K562 (cell line): ENCODE measurements around the gene ANO9. TPM values are rescaled to one million over a fixed set of nuclear protein-coding genes. Genes with fewer than 3 reads are reported as not detected.

Experiments used
- ATAC-seq: fragments of 200-7000 bp; cut with Tn5 transposase; 3 replicates; pipeline ENCODE4 v1.9.1; 2020; ENCODE audit warnings: moderate library complexity
- BruUV-seq: library from RNA; stranded (reverse); fragments of 400-500 nt; replicated peaks from 2 replicates; lab custom pipeline; 2021; lab: Mats Ljungman, UMichigan
- CTCF ChIA-PET: fragments of 300-600 bp; formaldehyde crosslinking; extraction: SDS; loops from one replicate; lab custom pipeline; 2021; ENCODE audit warnings: low intra/inter-chr PET ratio; lab: Yijun Ruan, JAX
- POLR2A ChIA-PET: fragments of 300-600, 350-650 bp; sonication (Branson Sonifier 250); formaldehyde crosslinking; extraction: SDS; loops from one replicate; lab custom pipeline; 2021; ENCODE audit warnings: antibody characterized with exemption, inconsistent platforms; lab: Yijun Ruan, JAX
- DNase-seq, 4 experiments: peaks; one replicate each; pipeline versions ENCODE4 v3.0.0 to v3.0.0-alpha.2; 2011 to 2018; ENCODE audit warnings: low spot score in 3 of 4, mixed read lengths in 3 of 4; ENCODE audit errors: extremely low read depth in 1 of 4
- FAIRE-seq: peaks from 2 replicates; lab custom pipeline; 2011; peaks lifted over from hg19 to GRCh38; lab: Jason Lieb, UNC
- H2AFZ ChIP-seq: 2 replicates; pipeline ENCODE4 v1.6.0; 2011; ENCODE audit warnings: low read depth, low read length, control low read depth, inconsistent platforms
- H3K27ac ChIP-seq: fragments of 200-600 bp; 3 replicates; pipeline ENCODE4 v1.8.0; 2011; ENCODE audit warnings: low read depth, mild to moderate bottlenecking, control low read depth, inconsistent platforms, low read length, moderate library complexity, mixed read lengths; ENCODE audit errors: extremely low read depth
- H3K27me3 ChIP-seq, 2 experiments: fragments of 300-600 bp in 1 of 2; 2 replicates in 1 of 2; 3 replicates in 1 of 2; pipeline versions ENCODE4 v1.6.0 to v1.8.0; 2011; ENCODE audit warnings: inconsistent platforms in 2 of 2, low read length in 2 of 2, mild to moderate bottlenecking in 1 of 2, mixed read lengths in 1 of 2, moderate library complexity in 1 of 2; ENCODE audit not compliant: control insufficient read depth in 2 of 2, insufficient read depth in 2 of 2
- H3K36me3 ChIP-seq: fragments of 300-600 bp; 3 replicates; pipeline ENCODE4 v1.8.0; 2011; ENCODE audit warnings: mild to moderate bottlenecking, low read length, inconsistent platforms; ENCODE audit not compliant: control insufficient read depth, insufficient read depth
- H3K4me1 ChIP-seq, 2 experiments: fragments of 200-600 bp in 1 of 2; replicated peaks in 1 of 2; 2 replicates in 1 of 2; 3 replicates in 1 of 2; pipeline versions ENCODE4 v1.5.1 to v1.8.0; 2011; ENCODE audit warnings: inconsistent platforms in 2 of 2, low read length in 2 of 2, mild to moderate bottlenecking in 1 of 2, mixed read lengths in 1 of 2, moderate library complexity in 1 of 2; ENCODE audit not compliant: control insufficient read depth in 2 of 2, insufficient read depth in 2 of 2
- H3K4me2 ChIP-seq: 2 replicates; pipeline ENCODE4 v1.6.1; 2011; ENCODE audit warnings: low read length, control low read depth, inconsistent platforms, mixed read lengths; ENCODE audit not compliant: insufficient read depth
- H3K4me3 ChIP-seq: fragments of 200-600 bp; sonication (generic), shearing (Covaris generic); 2 replicates; pipeline ENCODE4 v1.5.1; 2016; ENCODE audit warnings: control low read depth, inconsistent platforms
- H3K79me2 ChIP-seq: fragments of 200-600 bp; 3 replicates; pipeline ENCODE4 v1.8.0; 2011; ENCODE audit warnings: low read length, inconsistent platforms; ENCODE audit not compliant: control insufficient read depth, insufficient read depth
- H3K9ac ChIP-seq, 2 experiments: 2 replicates each; pipeline versions ENCODE4 v1.6.0 to v1.6.1; 2011; ENCODE audit warnings: low read depth in 2 of 2, low read length in 2 of 2, control low read depth in 1 of 2, inconsistent platforms in 1 of 2, mild to moderate bottlenecking in 1 of 2, mixed read lengths in 1 of 2; ENCODE audit not compliant: insufficient read depth in 1 of 2
- H3K9me1 ChIP-seq: one replicate; pipeline ENCODE4 v1.6.0; 2011; ENCODE audit warnings: inconsistent platforms, mild to moderate bottlenecking, low read length, moderate library complexity; ENCODE audit not compliant: control insufficient read depth, insufficient read depth
- H3K9me3 ChIP-seq: replicated peaks from 2 replicates; pipeline ENCODE4 v1.5.1; 2011; ENCODE audit warnings: low read depth, low read length, inconsistent platforms; ENCODE audit not compliant: control insufficient read depth, insufficient read depth
- H4K20me1 ChIP-seq: replicated peaks from 2 replicates; pipeline ENCODE4 v1.6.1; 2011; ENCODE audit warnings: low read length, inconsistent platforms, mixed read lengths; ENCODE audit not compliant: control insufficient read depth, insufficient read depth
- GABPB1 ChIP-seq: sonication (generic); formaldehyde crosslinking; IDR thresholded peaks from 2 replicates; pipeline ENCODE4 v1.8.0; 2022; ENCODE audit warnings: mild to moderate bottlenecking, missing genetic modification reagents
- HMGN3 ChIP-seq: IDR thresholded peaks from 2 replicates; pipeline ENCODE4 v1.6.1; 2011; ENCODE audit warnings: borderline replicate concordance, low read depth, mild to moderate bottlenecking, mixed read lengths, low read length; ENCODE audit not compliant: insufficient read length; ENCODE audit errors: extremely low read depth
- PHTF2 ChIP-seq: fragments of 250-450 bp; sonication (Bioruptor Pico); IDR thresholded peaks from 2 replicates; pipeline ENCODE4 v1.5.0; 2021; ENCODE audit warnings: mild to moderate bottlenecking
- POLR2H ChIP-seq: IDR thresholded peaks from 2 replicates; pipeline ENCODE4 v1.6.1; 2016; ENCODE audit warnings: missing genetic modification characterization, low read depth, mild to moderate bottlenecking, control low read depth, missing compliant biosample characterization, moderate library complexity
- WGBS: fragments of 100-300 bp; shearing (Covaris generic); methylation state at CpG from one replicate; pipeline ENCODE4 v1.1.6; 2016; ENCODE audit warnings: low coverage, mixed read lengths; ENCODE audit not compliant: insufficient coverage; ENCODE audit errors: missing lambda C conversion rate; 5-methylcytosine and 5-hydroxymethylcytosine counted together
- in situ Hi-C: fragments of 300-500 bp; cut with MboI; formaldehyde crosslinking; loops from 4 replicates; pipeline ENCODE4 v1.15.0; 2018; ENCODE audit warnings: inconsistent platforms, mixed read lengths
- intact Hi-C: fragments of 100-400 bp; cut with micrococcal nuclease; formaldehyde crosslinking; loops from 2 replicates; pipeline ENCODE4 v1.14.2; 2022
- polyA plus RNA-seq, 8 experiments: library from polyadenylated mRNA; depleted of rRNA in 4 of 8; stranded (reverse) in 5 of 8; unstranded in 3 of 8; fragments of >200 nt; fragmentation: Nextera tagmentation in 2 of 8; fragmentation: Illumina TruSeq in 1 of 8; extraction: Ambion mirVana in 2 of 8; extraction: Trizol in 1 of 8; gene quantifications; 2 replicates each; pipeline versions ENCODE4 v1.2.1 to v1.2.3, GENCODE V29; 2011 to 2014; ENCODE audit warnings: inconsistent platforms in 1 of 8, missing spikeins in 1 of 8
- total RNA-seq, 7 experiments: library from RNA; depleted of rRNA in 6 of 7; stranded (reverse); fragments of >200 nt in 6 of 7; fragmentation: Illumina TruSeq in 2 of 7; extraction: Trizol in 2 of 7; gene quantifications; 2 replicates each; pipeline versions ENCODE4 v1.2.1 to v1.2.3, GENCODE V29; 2011 to 2021; ENCODE audit warnings: low replicate concordance in 1 of 7
- TF ChIP-seq, protein P1 (sequence below): fragments of 450-650 bp; IDR thresholded peaks from 2 replicates; pipeline ENCODE4 v1.6.1; 2016; ENCODE audit warnings: mild to moderate bottlenecking, moderate library complexity
- TF ChIP-seq, protein P2 (sequence below), 2 experiments: IDR thresholded peaks; 2 replicates each; pipeline ENCODE4 v1.6.1; 2012; ENCODE audit warnings: improper control_type of control experiment in 2 of 2, low read depth in 2 of 2, low read length in 2 of 2, borderline replicate concordance in 1 of 2

Gene ANO9
- total and polyA plus RNA-seq, 9 of the 15 experiments (the other 6 are each of a cell fraction or from before 2014, with no cell fraction given), result 0.20 to 14.5 (median 4.5) TPM

GRCh38 chr11:371716-372590 is 69.9 kb downstream of the ANO9 start:
- Histone ChIP-seq H3K9ac (peak overlapping the region in 1 of 2 experiments; percentile 45; a peak in 2 of 4 replicates), H3K27ac (no peak overlapping the region), H3K9me3 (peaks cover 5% of the 10 kb centered on the region), H3K4me3 (no peak overlapping the region), H3K27me3 (no peaks in the 10 kb centered on the region), H3K4me1 (peaks cover 8 to 51% of the 10 kb centered on the region in 2 experiments; a peak in 4 of 5 replicates), H3K9me1 (no peaks in the 10 kb centered on the region), H3K79me2 (peaks cover 10% of the 10 kb centered on the region), H3K36me3 (peaks cover 29% of the 10 kb centered on the region; the same call in 2 of the 3 replicates), H2AFZ (no peak overlapping the region), H3K4me2 (no peak overlapping the region), H4K20me1 (no peaks in the 10 kb centered on the region)
- no TSS peak for BruUV-seq
- FAIRE-seq (no peak), ATAC-seq (no peak), DNase-seq (no peak)
- in situ Hi-C loops (no loop called here), intact Hi-C loops (no loop called here)
- CTCF ChIA-PET, result no interaction called here
- POLR2A ChIA-PET, result interaction anchor here (0.6 to 1.6 kb wide), 4 partner anchors 10 to 165 kb away, joined by 3 to 7 read pairs (median 3); partner anchors contain the start of genes BET1L and RIC8A
- WGBS, result 90% methylated on average over 19 of the region's 19 CpGs
- TF ChIP-seq PHTF2 (CRISPR knock-in tag) (no peak), GABPB1 (no peak), POLR2H (tag) (no peak), HMGN3 (no peak)
- TF ChIP-seq, protein P1, sequence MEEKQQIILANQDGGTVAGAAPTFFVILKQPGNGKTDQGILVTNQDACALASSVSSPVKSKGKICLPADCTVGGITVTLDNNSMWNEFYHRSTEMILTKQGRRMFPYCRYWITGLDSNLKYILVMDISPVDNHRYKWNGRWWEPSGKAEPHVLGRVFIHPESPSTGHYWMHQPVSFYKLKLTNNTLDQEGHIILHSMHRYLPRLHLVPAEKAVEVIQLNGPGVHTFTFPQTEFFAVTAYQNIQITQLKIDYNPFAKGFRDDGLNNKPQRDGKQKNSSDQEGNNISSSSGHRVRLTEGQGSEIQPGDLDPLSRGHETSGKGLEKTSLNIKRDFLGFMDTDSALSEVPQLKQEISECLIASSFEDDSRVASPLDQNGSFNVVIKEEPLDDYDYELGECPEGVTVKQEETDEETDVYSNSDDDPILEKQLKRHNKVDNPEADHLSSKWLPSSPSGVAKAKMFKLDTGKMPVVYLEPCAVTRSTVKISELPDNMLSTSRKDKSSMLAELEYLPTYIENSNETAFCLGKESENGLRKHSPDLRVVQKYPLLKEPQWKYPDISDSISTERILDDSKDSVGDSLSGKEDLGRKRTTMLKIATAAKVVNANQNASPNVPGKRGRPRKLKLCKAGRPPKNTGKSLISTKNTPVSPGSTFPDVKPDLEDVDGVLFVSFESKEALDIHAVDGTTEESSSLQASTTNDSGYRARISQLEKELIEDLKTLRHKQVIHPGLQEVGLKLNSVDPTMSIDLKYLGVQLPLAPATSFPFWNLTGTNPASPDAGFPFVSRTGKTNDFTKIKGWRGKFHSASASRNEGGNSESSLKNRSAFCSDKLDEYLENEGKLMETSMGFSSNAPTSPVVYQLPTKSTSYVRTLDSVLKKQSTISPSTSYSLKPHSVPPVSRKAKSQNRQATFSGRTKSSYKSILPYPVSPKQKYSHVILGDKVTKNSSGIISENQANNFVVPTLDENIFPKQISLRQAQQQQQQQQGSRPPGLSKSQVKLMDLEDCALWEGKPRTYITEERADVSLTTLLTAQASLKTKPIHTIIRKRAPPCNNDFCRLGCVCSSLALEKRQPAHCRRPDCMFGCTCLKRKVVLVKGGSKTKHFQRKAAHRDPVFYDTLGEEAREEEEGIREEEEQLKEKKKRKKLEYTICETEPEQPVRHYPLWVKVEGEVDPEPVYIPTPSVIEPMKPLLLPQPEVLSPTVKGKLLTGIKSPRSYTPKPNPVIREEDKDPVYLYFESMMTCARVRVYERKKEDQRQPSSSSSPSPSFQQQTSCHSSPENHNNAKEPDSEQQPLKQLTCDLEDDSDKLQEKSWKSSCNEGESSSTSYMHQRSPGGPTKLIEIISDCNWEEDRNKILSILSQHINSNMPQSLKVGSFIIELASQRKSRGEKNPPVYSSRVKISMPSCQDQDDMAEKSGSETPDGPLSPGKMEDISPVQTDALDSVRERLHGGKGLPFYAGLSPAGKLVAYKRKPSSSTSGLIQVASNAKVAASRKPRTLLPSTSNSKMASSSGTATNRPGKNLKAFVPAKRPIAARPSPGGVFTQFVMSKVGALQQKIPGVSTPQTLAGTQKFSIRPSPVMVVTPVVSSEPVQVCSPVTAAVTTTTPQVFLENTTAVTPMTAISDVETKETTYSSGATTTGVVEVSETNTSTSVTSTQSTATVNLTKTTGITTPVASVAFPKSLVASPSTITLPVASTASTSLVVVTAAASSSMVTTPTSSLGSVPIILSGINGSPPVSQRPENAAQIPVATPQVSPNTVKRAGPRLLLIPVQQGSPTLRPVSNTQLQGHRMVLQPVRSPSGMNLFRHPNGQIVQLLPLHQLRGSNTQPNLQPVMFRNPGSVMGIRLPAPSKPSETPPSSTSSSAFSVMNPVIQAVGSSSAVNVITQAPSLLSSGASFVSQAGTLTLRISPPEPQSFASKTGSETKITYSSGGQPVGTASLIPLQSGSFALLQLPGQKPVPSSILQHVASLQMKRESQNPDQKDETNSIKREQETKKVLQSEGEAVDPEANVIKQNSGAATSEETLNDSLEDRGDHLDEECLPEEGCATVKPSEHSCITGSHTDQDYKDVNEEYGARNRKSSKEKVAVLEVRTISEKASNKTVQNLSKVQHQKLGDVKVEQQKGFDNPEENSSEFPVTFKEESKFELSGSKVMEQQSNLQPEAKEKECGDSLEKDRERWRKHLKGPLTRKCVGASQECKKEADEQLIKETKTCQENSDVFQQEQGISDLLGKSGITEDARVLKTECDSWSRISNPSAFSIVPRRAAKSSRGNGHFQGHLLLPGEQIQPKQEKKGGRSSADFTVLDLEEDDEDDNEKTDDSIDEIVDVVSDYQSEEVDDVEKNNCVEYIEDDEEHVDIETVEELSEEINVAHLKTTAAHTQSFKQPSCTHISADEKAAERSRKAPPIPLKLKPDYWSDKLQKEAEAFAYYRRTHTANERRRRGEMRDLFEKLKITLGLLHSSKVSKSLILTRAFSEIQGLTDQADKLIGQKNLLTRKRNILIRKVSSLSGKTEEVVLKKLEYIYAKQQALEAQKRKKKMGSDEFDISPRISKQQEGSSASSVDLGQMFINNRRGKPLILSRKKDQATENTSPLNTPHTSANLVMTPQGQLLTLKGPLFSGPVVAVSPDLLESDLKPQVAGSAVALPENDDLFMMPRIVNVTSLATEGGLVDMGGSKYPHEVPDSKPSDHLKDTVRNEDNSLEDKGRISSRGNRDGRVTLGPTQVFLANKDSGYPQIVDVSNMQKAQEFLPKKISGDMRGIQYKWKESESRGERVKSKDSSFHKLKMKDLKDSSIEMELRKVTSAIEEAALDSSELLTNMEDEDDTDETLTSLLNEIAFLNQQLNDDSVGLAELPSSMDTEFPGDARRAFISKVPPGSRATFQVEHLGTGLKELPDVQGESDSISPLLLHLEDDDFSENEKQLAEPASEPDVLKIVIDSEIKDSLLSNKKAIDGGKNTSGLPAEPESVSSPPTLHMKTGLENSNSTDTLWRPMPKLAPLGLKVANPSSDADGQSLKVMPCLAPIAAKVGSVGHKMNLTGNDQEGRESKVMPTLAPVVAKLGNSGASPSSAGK, result no peak
- TF ChIP-seq, protein P2, sequence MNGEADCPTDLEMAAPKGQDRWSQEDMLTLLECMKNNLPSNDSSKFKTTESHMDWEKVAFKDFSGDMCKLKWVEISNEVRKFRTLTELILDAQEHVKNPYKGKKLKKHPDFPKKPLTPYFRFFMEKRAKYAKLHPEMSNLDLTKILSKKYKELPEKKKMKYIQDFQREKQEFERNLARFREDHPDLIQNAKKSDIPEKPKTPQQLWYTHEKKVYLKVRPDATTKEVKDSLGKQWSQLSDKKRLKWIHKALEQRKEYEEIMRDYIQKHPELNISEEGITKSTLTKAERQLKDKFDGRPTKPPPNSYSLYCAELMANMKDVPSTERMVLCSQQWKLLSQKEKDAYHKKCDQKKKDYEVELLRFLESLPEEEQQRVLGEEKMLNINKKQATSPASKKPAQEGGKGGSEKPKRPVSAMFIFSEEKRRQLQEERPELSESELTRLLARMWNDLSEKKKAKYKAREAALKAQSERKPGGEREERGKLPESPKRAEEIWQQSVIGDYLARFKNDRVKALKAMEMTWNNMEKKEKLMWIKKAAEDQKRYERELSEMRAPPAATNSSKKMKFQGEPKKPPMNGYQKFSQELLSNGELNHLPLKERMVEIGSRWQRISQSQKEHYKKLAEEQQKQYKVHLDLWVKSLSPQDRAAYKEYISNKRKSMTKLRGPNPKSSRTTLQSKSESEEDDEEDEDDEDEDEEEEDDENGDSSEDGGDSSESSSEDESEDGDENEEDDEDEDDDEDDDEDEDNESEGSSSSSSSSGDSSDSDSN (IDR thresholded peaks at IDR 0.05; ENCODE audit: borderline replicate concordance in 1 of 2, low read depth in 2 of 2, low read length in 2 of 2), result no peak
